GM12874 (cell line): Measurements from ENCODE around the gene NTNG1.

ENCODE experiments used
- TF ChIP-seq, protein P1 (sequence below): IDR thresholded peaks from 2 replicates; pipeline ENCODE4 v1.5.1; 2011; ENCODE audit warnings: low read depth, mild to moderate bottlenecking, control low read depth, low read length, moderate library complexity; ENCODE audit not compliant: insufficient read depth

The NTNG1 gene

DNA sequence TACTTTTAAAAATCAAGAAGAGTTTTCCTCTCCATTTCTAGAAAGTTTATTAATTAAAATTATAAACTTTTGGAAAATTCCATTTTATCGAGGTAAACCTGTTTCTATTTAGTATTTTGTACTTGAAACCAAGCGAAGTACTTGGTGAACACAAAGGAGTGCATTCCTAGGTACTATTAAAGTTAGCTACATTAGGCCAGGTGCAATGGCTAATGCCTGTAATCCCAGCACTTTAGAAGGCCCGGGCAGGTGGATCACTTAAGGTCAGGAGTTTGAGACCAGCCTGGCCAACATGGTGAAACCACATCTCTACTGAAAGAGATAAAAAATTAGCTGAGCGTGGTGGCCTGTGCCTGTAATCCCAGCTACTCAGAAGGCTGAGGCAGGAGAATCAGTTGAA is 292.2 kb downstream of the NTNG1 start:
- TF ChIP-seq, protein P1, sequence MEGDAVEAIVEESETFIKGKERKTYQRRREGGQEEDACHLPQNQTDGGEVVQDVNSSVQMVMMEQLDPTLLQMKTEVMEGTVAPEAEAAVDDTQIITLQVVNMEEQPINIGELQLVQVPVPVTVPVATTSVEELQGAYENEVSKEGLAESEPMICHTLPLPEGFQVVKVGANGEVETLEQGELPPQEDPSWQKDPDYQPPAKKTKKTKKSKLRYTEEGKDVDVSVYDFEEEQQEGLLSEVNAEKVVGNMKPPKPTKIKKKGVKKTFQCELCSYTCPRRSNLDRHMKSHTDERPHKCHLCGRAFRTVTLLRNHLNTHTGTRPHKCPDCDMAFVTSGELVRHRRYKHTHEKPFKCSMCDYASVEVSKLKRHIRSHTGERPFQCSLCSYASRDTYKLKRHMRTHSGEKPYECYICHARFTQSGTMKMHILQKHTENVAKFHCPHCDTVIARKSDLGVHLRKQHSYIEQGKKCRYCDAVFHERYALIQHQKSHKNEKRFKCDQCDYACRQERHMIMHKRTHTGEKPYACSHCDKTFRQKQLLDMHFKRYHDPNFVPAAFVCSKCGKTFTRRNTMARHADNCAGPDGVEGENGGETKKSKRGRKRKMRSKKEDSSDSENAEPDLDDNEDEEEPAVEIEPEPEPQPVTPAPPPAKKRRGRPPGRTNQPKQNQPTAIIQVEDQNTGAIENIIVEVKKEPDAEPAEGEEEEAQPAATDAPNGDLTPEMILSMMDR = no peak

- TF ChIP-seq, protein P1 = no peak
These were observed 293.0 kb downstream of the NTNG1 start for GRCh38 chr1:107433635-107434360.

- TF ChIP-seq, protein P1 = no peak
These were observed 293.5 kb downstream of the NTNG1 start for GRCh38 chr1:107434361-107434693.

DNA sequence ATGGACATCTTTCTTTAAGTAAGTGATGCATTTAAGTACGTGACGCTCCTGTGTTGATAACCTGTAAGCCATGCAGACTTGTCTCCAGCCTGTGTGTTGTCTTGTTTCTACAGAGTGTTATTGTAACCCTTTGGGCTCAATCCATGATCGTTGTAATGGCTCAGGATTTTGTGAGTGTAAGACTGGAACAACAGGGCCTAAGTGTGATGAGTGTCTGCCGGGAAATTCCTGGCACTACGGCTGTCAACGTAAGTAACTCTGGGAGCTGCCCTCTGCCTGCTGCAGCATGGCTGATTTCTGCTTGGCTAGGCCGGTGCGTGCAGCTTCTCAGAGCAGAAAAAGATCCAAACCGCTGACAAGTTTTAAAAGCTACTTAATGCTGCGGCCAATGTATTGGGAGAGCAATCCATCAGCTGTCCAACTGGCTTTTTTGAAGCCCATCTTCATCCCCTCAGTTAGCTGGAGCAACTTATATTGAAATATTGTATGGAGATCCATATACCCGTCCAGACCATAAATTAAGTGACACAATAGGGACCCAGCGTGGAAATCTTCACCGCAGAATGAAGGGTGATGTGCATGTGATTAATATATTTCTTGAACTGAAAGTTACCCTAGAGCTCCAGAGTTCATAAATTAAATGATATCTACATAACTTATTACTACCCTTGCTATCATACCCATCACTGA is 295.9 kb downstream of the NTNG1 start:
- TF ChIP-seq, protein P1 = no peak

- TF ChIP-seq, protein P1 = no peak
These were observed 298.7 kb downstream of the NTNG1 start for GRCh38 chr1:107439567-107439966.

- TF ChIP-seq, protein P1 = no peak
These were observed 301.7 kb downstream of the NTNG1 start for GRCh38 chr1:107442551-107442950.

DNA sequence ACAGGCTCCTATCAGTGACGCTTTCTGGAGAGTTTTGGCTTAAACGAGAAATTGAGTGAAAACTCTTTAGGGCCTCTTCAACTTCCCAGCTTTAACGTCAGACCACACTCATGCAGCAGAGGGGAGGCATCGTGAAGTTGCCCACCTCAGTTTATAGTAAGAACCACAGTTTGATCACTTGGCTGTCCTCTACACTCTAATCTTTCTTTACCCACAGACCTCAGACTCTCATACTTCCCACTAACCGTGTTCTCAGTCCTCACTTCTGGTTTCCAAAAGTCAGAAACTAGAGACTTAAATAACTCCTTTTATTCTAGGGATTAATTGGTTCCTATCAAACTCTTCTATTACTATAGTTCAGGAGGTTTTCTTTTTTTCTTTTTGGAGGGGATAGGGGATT is 302.2 kb downstream of the NTNG1 start:
- TF ChIP-seq, protein P1 = no peak
